OCI-LY1 (cell line): ENCODE measurements around the gene EFEMP1.

Experiments used
- H2AFZ ChIP-seq: fragments of 200-600 bp; sonication (generic), shearing (Covaris generic); 2 replicates; pipeline ENCODE4 v1.6.0; 2014; ENCODE audit warnings: antibody characterized with exemption, mild to moderate bottlenecking, low read length
- H3F3A ChIP-seq: fragments of 200-600 bp; sonication (generic), shearing (Covaris generic); 2 replicates; pipeline ENCODE4 v1.6.0; 2014; ENCODE audit warnings: mild to moderate bottlenecking, antibody characterized with exemption, low read length, moderate library complexity; ENCODE audit not compliant: insufficient read depth
- H3K27ac ChIP-seq: fragments of 200-600 bp; sonication (generic); 2 replicates; pipeline ENCODE4 v1.5.1; 2014; ENCODE audit warnings: low read length, mixed run types, mild to moderate bottlenecking, low read depth; ENCODE audit not compliant: poor library complexity, severe bottlenecking
- H3K27me3 ChIP-seq: fragments of 200-600 bp; sonication (generic); 2 replicates; pipeline ENCODE4 v1.6.0; 2014; ENCODE audit warnings: antibody characterized with exemption, mild to moderate bottlenecking, low read length, moderate library complexity; ENCODE audit not compliant: insufficient read depth
- H3K36me3 ChIP-seq: fragments of 200-600 bp; sonication (generic); 2 replicates; pipeline ENCODE4 v1.6.1; 2014; ENCODE audit warnings: mild to moderate bottlenecking, antibody characterized with exemption, low read length, moderate library complexity, mixed read lengths; ENCODE audit not compliant: insufficient read depth
- H3K4me1 ChIP-seq: fragments of 200-600 bp; sonication (generic); 2 replicates; pipeline ENCODE4 v1.5.1; 2014; ENCODE audit warnings: mild to moderate bottlenecking, low read length, moderate library complexity; ENCODE audit not compliant: insufficient read depth, severe bottlenecking
- H3K4me2 ChIP-seq: fragments of 200-600 bp; sonication (generic), shearing (Covaris generic); 2 replicates; pipeline ENCODE4 v1.6.1; 2014; ENCODE audit warnings: low read length
- H3K4me3 ChIP-seq: fragments of 200-600 bp; sonication (generic); 2 replicates; pipeline ENCODE4 v1.5.1; 2014; ENCODE audit warnings: low read length, low read depth, mild to moderate bottlenecking, mixed read lengths; ENCODE audit not compliant: poor library complexity, severe bottlenecking
- H3K79me2 ChIP-seq: fragments of 200-600 bp; shearing (Covaris generic); 2 replicates; pipeline ENCODE4 v1.6.1; 2016; ENCODE audit warnings: mixed run types, low read length, mixed read lengths; ENCODE audit not compliant: insufficient read depth
- H3K9ac ChIP-seq: fragments of 200-600 bp; sonication (generic), shearing (Covaris generic); 2 replicates; pipeline ENCODE4 v1.6.1; 2014; ENCODE audit warnings: mild to moderate bottlenecking, low read length, mixed read lengths
- H3K9me2 ChIP-seq: fragments of 200-600 bp; sonication (generic), shearing (Covaris generic); 2 replicates; pipeline ENCODE4 v1.6.1; 2014; ENCODE audit warnings: low read depth, mild to moderate bottlenecking, low read length, mixed read lengths
- H3K9me3 ChIP-seq: fragments of 200-600 bp; shearing (Covaris generic); 2 replicates; pipeline ENCODE4 v1.6.1; 2014; ENCODE audit warnings: low read length, mixed read lengths
- H4K20me1 ChIP-seq: fragments of 200-600 bp; sonication (generic), shearing (Covaris generic); 2 replicates; pipeline ENCODE4 v1.6.0; 2016; ENCODE audit warnings: mild to moderate bottlenecking, low read length; ENCODE audit not compliant: insufficient read depth
- CTCF ChIP-seq: fragments of 200-600 bp; sonication (generic), shearing (Covaris generic); IDR thresholded peaks from 2 replicates; pipeline ENCODE4 v1.5.1; 2017; ENCODE audit warnings: mild to moderate bottlenecking, antibody characterized with exemption, low read length, moderate library complexity, mixed read lengths
- EZH2 ChIP-seq: fragments of 200-600 bp; sonication (generic), shearing (Covaris generic); IDR thresholded peaks from 2 replicates; pipeline ENCODE4 v1.8.0; 2017; ENCODE audit warnings: borderline replicate concordance, mixed run types, mild to moderate bottlenecking, antibody characterized with exemption, low read length, moderate library complexity, mixed read lengths

The EFEMP1 gene

GRCh38 chr2:55943466-55943865 lies 19.9 kb upstream of the EFEMP1 start:
- Histone ChIP-seq H3K9me3 (no peaks in the 10 kb centered on the region), H3K4me3 (no peak overlapping the region), H3K79me2 (no peaks in the 10 kb centered on the region), H3K27ac (no peak overlapping the region), H3K36me3 (no peaks in the 10 kb centered on the region), H3K4me1 (no peaks in the 10 kb centered on the region), H2AFZ (no peak overlapping the region), H3K4me2 (no peak overlapping the region), H3K9ac (no peak overlapping the region), H3F3A (0 out of 2 replicates have a peak, but pooled peaks cover 4% of the 10 kb centered on the region), H4K20me1 (no peaks in the 10 kb centered on the region), H3K27me3 (no peaks in the 10 kb centered on the region), H3K9me2 (no peaks in the 10 kb centered on the region)
- no peak for TF ChIP-seq EZH2
- no peak for TF ChIP-seq CTCF

GRCh38 chr2:55936351-55936750 lies 12.8 kb upstream of the EFEMP1 start:
- Histone ChIP-seq H3F3A (no peaks in the 10 kb centered on the region), H3K4me2 (no peak overlapping the region), H3K9me2 (no peaks in the 10 kb centered on the region), H3K79me2 (no peaks in the 10 kb centered on the region), H4K20me1 (no peaks in the 10 kb centered on the region), H2AFZ (no peak overlapping the region), H3K4me1 (no peaks in the 10 kb centered on the region), H3K27me3 (no peaks in the 10 kb centered on the region), H3K36me3 (no peaks in the 10 kb centered on the region), H3K4me3 (no peak overlapping the region), H3K27ac (no peak overlapping the region), H3K9me3 (no peaks in the 10 kb centered on the region), H3K9ac (no peak overlapping the region)
- no peak for TF ChIP-seq EZH2
- no peak for TF ChIP-seq CTCF

- no peak overlapping the region for H3K4me2 ChIP-seq
- TF ChIP-seq EZH2 (no peak), CTCF (no peak)
These were observed 10.8 kb upstream of the EFEMP1 start for GRCh38 chr2:55934337-55934736.

More at GRCh38 chr2:55934337-55934736, 10.8 kb upstream of the EFEMP1 start:
- no peaks in the 10 kb centered on the region for H3K79me2 ChIP-seq
- no peaks in the 10 kb centered on the region for H3K9me3 ChIP-seq
- H3K9me2 ChIP-seq = no peaks in the 10 kb centered on the region
- no peak overlapping the region for H3K9ac ChIP-seq
- H3K4me3 ChIP-seq = no peak overlapping the region
- no peaks in the 10 kb centered on the region for H3K4me1 ChIP-seq
- H3K27me3 ChIP-seq = no peaks in the 10 kb centered on the region
- no peaks in the 10 kb centered on the region for H3K36me3 ChIP-seq
- H4K20me1 ChIP-seq = no peaks in the 10 kb centered on the region
- H3K27ac ChIP-seq = no peak overlapping the region
- no peak overlapping the region for H2AFZ ChIP-seq
- no peaks in the 10 kb centered on the region for H3F3A ChIP-seq
